Thoracic aorta (tissue), 2 donors: ENCODE results near the gene MECR. TPM values are rescaled to one million over a fixed set of nuclear protein-coding genes. Genes with fewer than 3 reads are reported as not detected.
"Not testable (repeated sequence)": the region's sequence is repeated elsewhere in the genome, so short reads cannot be mapped to it uniquely, and the experiment has no call there.

Experiments used
- ATAC-seq: fragments of 150-250 bp; one replicate; pipeline ENCODE4 v1.8.0; 2017; ENCODE audit warnings: low read depth; ENCODE audit not compliant: insufficient number of reproducible peaks, low FRiP score
- DNase-seq: peaks from one replicate; pipeline ENCODE4 v3.0.0-alpha.2; 2020; ENCODE audit warnings: low spot score
- H3K27ac ChIP-seq, 2 donors: fragments of 200-600 bp; sonication (generic); 1 replicate in 1 of 2; 2 replicates in 1 of 2; pipeline ENCODE4 v1.5.1; 2016; ENCODE audit warnings: mild to moderate bottlenecking in 2 of 2, moderate library complexity in 2 of 2
- H3K27me3 ChIP-seq: fragments of 200-600 bp; sonication (generic); replicated peaks from 2 replicates; pipeline ENCODE4 v1.6.0; 2016; ENCODE audit warnings: mild to moderate bottlenecking; ENCODE audit not compliant: insufficient read depth
- H3K36me3 ChIP-seq: fragments of 200-600 bp; sonication (generic); one replicate; pipeline ENCODE4 v1.5.1; 2016
- H3K4me1 ChIP-seq, 2 donors: fragments of 200-600 bp; sonication (generic); 1 replicate in 1 of 2; 2 replicates in 1 of 2; pipeline versions ENCODE4 v1.5.1 to v1.6.0; 2016; ENCODE audit warnings: low read depth in 2 of 2, mild to moderate bottlenecking in 1 of 2; ENCODE audit not compliant: control insufficient read depth in 1 of 2
- H3K4me3 ChIP-seq: fragments of 200-600 bp; sonication (generic); 2 replicates; pipeline ENCODE4 v1.5.1; 2016; ENCODE audit warnings: mild to moderate bottlenecking
- H3K9me3 ChIP-seq: fragments of 200-600 bp; sonication (generic); 2 replicates; pipeline ENCODE4 v1.5.1; 2016
- total RNA-seq, 2 donors: library from RNA; depleted of rRNA; stranded (reverse); fragments of >200 nt; gene quantifications; one replicate each; pipeline versions ENCODE4 v1.1.0 to v1.2.3, GENCODE V29; 2016
- TF ChIP-seq, protein P1 (sequence below): fragments of 200-600 bp; sonication (generic); IDR thresholded peaks from one replicate; pipeline ENCODE4 v1.5.1; 2019; ENCODE audit warnings: antibody characterized with exemption

The MECR gene
- total RNA-seq, 2 donors from 2014 or later = 9.2 to 32.0 TPM

DNA sequence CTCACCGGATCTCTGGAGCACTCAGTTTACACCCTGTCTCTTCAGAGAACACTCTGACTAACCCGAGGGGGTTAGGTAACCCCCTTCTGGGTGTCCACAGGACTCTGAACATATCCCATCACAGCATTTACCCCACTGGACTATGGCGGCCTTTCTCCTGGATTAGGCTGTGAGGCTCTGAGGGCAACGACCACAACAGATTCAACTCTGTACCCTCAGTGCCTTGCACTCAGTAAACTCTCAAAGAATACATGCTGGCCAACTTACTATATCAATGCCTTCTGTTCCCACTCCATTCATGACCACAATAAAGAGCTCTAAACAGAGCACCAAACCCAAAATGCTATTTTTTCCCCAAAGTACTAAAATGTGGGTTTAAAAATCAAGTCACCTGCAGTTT is 5.4 kb downstream of the MECR start:
- Histone ChIP-seq H3K4me3 (no peak overlapping the region), H3K9me3 (no peaks in the 10 kb centered on the region), H3K4me1 (peaks cover 7 to 12% of the 10 kb centered on the region in 2 donors), H3K27me3 (no peaks in the 10 kb centered on the region), H3K36me3 (peaks cover 11% of the 10 kb centered on the region), H3K27ac (no peak overlapping the region)
- ATAC-seq (no peak), DNase-seq (no peak)
- TF ChIP-seq, protein P1, sequence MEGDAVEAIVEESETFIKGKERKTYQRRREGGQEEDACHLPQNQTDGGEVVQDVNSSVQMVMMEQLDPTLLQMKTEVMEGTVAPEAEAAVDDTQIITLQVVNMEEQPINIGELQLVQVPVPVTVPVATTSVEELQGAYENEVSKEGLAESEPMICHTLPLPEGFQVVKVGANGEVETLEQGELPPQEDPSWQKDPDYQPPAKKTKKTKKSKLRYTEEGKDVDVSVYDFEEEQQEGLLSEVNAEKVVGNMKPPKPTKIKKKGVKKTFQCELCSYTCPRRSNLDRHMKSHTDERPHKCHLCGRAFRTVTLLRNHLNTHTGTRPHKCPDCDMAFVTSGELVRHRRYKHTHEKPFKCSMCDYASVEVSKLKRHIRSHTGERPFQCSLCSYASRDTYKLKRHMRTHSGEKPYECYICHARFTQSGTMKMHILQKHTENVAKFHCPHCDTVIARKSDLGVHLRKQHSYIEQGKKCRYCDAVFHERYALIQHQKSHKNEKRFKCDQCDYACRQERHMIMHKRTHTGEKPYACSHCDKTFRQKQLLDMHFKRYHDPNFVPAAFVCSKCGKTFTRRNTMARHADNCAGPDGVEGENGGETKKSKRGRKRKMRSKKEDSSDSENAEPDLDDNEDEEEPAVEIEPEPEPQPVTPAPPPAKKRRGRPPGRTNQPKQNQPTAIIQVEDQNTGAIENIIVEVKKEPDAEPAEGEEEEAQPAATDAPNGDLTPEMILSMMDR = no peak

DNA sequence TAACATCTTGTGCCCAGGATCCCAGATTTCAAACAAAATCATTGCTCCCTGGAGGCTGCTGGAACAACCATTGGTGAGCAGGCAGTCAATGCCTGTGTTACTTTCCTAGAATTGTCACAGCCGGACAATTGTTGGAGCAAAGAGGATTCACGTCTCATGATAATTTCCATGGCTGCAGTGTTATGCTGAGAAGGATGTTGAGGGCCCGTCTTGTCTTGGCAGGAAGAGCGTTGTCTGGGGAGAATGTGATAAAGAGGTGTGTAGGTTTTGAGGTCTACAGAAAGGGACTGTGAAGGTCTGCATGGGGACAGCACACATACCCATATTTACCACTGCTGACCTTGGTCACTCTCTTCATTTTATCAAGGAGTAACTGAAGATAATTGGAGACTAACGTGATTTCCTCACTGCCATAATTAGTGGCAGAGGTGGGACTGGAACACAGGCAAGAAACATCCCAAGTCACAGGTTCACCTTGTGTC is 6.3 kb downstream of the MECR start:
- ATAC-seq = no peak
- no peak for DNase-seq
- H3K27me3 ChIP-seq = no peaks in the 10 kb centered on the region
- no peaks in the 10 kb centered on the region for H3K9me3 ChIP-seq
- no peak overlapping the region for H3K4me3 ChIP-seq
- peaks cover 11% of the 10 kb centered on the region for H3K36me3 ChIP-seq
- no peak overlapping the region for H3K27ac ChIP-seq
- TF ChIP-seq, protein P1 = no peak
- peaks cover 0 to 2% of the 10 kb centered on the region in 2 donors for H3K4me1 ChIP-seq

DNA sequence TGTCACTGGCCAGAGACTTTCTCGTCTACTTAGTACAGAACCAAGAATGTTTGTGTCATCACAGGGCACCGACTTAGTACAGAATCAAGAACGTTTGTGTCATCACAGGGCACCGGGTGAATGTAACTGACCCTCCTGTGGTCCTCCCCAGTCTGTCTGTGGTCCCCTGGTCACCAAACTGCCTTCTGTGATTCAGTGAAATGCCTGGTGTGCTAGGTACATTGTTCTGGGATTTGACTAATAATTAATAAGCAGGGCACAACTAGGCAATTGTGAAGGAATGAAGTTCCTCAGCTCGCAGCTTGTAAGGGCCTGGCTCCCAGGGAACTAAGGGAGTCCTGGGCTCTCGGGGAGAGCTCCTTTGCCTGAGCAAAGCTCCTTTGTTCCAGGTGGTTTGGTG is 7.2 kb downstream of the MECR start:
- no peaks in the 10 kb centered on the region for H3K9me3 ChIP-seq
- no peaks in the 10 kb centered on the region for H3K27me3 ChIP-seq
- TF ChIP-seq, protein P1 = no peak
- H3K36me3 ChIP-seq = peaks cover 11% of the 10 kb centered on the region
- DNase-seq = no peak
- no peak for ATAC-seq
- H3K4me1 ChIP-seq = no peaks in the 10 kb centered on the region
- H3K4me3 ChIP-seq = no peak overlapping the region
- no peak overlapping the region for H3K27ac ChIP-seq

DNA sequence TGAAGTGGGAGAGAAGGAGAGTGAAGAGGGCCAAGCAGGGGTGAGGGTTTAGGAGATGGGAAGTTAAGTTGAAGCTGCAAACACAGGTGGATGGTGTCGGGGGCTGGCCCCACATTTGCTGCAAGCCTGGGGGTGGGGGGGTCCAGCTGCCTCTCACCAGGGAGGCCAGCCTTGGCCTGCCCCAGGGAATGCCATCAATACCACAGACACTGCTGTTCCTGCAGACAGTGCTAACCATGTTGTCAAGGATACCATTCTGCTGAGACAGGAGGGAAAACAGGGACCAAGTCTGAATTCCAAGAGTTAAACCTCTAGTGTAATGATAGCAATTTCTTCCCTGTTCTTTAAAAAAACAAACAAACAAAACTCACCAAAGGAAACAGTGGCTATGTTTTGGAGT is 8.0 kb downstream of the MECR start:
- Histone ChIP-seq H3K36me3 (peaks cover 11% of the 10 kb centered on the region), H3K9me3 (no peaks in the 10 kb centered on the region), H3K27ac (no peak overlapping the region), H3K4me3 (no peak overlapping the region), H3K4me1 (no peaks in the 10 kb centered on the region), H3K27me3 (no peaks in the 10 kb centered on the region)
- TF ChIP-seq, protein P1 = no peak
- ATAC-seq (no peak), DNase-seq (no peak)

DNA sequence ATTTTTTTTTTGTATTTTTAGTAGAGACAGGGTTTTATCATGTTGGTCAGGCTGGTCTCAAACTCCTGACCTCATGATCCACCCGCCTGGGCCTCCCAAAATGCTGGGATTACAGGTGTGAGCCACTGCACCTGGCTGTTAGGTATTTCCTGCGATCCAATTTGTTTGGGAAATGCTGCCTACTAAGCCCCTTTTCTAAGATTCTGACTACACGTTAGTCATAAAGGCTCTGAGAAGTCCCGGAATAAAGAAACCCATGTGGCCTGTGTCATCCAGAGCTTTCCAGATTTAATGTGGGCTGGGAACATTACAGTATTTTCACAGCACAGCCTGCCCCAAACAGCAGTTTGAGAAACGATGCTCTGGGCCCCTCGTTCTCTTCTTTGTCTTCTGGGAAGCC is 8.5 kb downstream of the MECR start:
- not testable (repeated sequence) for H3K27ac ChIP-seq, H3K4me3 ChIP-seq, ATAC-seq, DNase-seq, H3K27me3 ChIP-seq, H3K4me1 ChIP-seq, H3K9me3 ChIP-seq
- H3K36me3 ChIP-seq = peaks cover 11% of the 10 kb centered on the region

DNA sequence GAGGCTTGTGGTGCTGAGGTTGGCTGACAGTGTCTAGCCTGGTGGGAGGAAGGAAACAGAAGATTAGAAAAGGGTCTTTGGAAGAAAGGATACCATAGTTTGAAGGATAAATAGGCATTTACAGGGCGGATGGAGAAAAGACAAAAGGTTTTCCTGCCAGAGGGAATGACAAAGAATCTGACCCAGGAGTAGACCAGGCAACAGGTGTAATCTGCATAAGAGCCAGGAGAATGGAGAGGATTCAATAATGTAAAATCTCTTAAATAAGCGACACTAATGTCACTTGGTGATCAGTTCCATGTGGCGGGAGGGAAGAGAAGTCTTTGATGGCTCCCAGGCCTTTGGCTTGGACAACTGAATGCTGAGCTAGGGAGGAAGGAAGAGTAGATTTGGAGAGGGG is 9.4 kb downstream of the MECR start:
- Histone ChIP-seq H3K9me3 (no peaks in the 10 kb centered on the region), H3K27me3 (no peaks in the 10 kb centered on the region), H3K4me3 (no peak overlapping the region), H3K4me1 (no peaks in the 10 kb centered on the region), H3K27ac (no peak overlapping the region), H3K36me3 (peaks cover 11% of the 10 kb centered on the region)
- TF ChIP-seq, protein P1 = no peak
- no peak for ATAC-seq
- no peak for DNase-seq
